Stimulated activated CD8-positive, alpha-beta memory T cell treated with anti-CD3 and anti-CD28 coated beads, Interleukin-15, amount 100 ng/mL, for 1 hour (primary cell): ENCODE data around the gene GRK2.
"Not testable (repeated sequence)": the region's sequence is repeated elsewhere in the genome, so short reads cannot be mapped to it uniquely, and the experiment has no call there.

Experiments
- DNase-seq: peaks from one replicate; pipeline ENCODE4 v3.0.0-alpha.2; 2020; ENCODE audit warnings: low read depth

The GRK2 gene

GRCh38 chr11:67266449-67267187 is at the start of gene GRK2:
Gene GRK2 (plus strand): TSS chr11:67266473. CDS start chr11:67266700, 227 bp downstream.
- DNase-seq = no peak

GRCh38 chr11:67227726-67228125 is 38.5 kb upstream of the GRK2 start:
- no peak for DNase-seq

- DNase-seq = no peak
Measured at GRCh38 chr11:67230406-67230805, 35.9 kb upstream of the GRK2 start.

GRCh38 chr11:67230886-67231285 is 35.4 kb upstream of the GRK2 start:
- DNase-seq = no peak

- DNase-seq = no peak
Measured at GRCh38 chr11:67233584-67234190, 32.6 kb upstream of the GRK2 start.

GRCh38 chr11:67234571-67234970 is 31.7 kb upstream of the GRK2 start:
- not testable (repeated sequence) for DNase-seq

- DNase-seq = no peak
Measured at GRCh38 chr11:67237574-67237973, 28.7 kb upstream of the GRK2 start.

- DNase-seq = no peak
Measured at GRCh38 chr11:67238894-67239782, 27.1 kb upstream of the GRK2 start.

- peak; percentile 89 for DNase-seq
Measured at GRCh38 chr11:67239783-67240575, 26.3 kb upstream of the GRK2 start.

- DNase-seq = peak; percentile 46
Measured at GRCh38 chr11:67240576-67241389, 25.5 kb upstream of the GRK2 start.

GRCh38 chr11:67242548-67242947 is 23.7 kb upstream of the GRK2 start:
- no peak for DNase-seq

GRCh38 chr11:67243051-67243450 is 23.2 kb upstream of the GRK2 start:
- no peak for DNase-seq

GRCh38 chr11:67245046-67245445 is 21.2 kb upstream of the GRK2 start:
- no peak for DNase-seq

GRCh38 chr11:67247946-67248550 is 18.2 kb upstream of the GRK2 start:
- no peak for DNase-seq

GRCh38 chr11:67248653-67249052 is 17.6 kb upstream of the GRK2 start:
- no peak for DNase-seq

GRCh38 chr11:67250059-67251043 is 15.9 kb upstream of the GRK2 start:
- DNase-seq = no peak

GRCh38 chr11:67251841-67252240 is 14.4 kb upstream of the GRK2 start:
- no peak for DNase-seq

- DNase-seq = no peak
Measured at GRCh38 chr11:67252831-67253239, 13.4 kb upstream of the GRK2 start.

- no peak for DNase-seq
Measured at GRCh38 chr11:67253872-67254624, 12.2 kb upstream of the GRK2 start.
